NB4 (cell line): ENCODE data around the gene SULT1C3.

ENCODE experiments used
- DNase-seq: peaks from one replicate; pipeline ENCODE4 v3.0.0; 2010; ENCODE audit warnings: low read depth
- H3K4me3 ChIP-seq: one replicate; pipeline ENCODE4 v1.5.1; 2011; ENCODE audit warnings: mild to moderate bottlenecking, low read depth, low read length, moderate library complexity
- MYC ChIP-seq: IDR thresholded peaks from 2 replicates; pipeline ENCODE4 v1.6.1; 2011; ENCODE audit warnings: low read depth, low read length
- POLR2A ChIP-seq: IDR thresholded peaks from 2 replicates; pipeline ENCODE4 v1.6.1; 2011; ENCODE audit warnings: mild to moderate bottlenecking; ENCODE audit not compliant: insufficient read length; ENCODE audit errors: extremely low read depth
- TF ChIP-seq, protein P1 (sequence below): IDR thresholded peaks from 2 replicates; pipeline ENCODE4 v1.6.1; 2011; ENCODE audit warnings: low read depth, low read length
- TF ChIP-seq, protein P2 (sequence below): IDR thresholded peaks from one replicate; pipeline ENCODE4 v1.5.1; 2012; ENCODE audit warnings: low read depth, low read length

Gene SULT1C3

GRCh38 chr2:108297436-108298141 lies 57.8 kb downstream of the SULT1C3 start:
- TF ChIP-seq POLR2A: no peak
- TF ChIP-seq, protein P1, sequence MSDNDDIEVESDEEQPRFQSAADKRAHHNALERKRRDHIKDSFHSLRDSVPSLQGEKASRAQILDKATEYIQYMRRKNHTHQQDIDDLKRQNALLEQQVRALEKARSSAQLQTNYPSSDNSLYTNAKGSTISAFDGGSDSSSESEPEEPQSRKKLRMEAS: no peak
- no peak for TF ChIP-seq MYC
- TF ChIP-seq, protein P2, sequence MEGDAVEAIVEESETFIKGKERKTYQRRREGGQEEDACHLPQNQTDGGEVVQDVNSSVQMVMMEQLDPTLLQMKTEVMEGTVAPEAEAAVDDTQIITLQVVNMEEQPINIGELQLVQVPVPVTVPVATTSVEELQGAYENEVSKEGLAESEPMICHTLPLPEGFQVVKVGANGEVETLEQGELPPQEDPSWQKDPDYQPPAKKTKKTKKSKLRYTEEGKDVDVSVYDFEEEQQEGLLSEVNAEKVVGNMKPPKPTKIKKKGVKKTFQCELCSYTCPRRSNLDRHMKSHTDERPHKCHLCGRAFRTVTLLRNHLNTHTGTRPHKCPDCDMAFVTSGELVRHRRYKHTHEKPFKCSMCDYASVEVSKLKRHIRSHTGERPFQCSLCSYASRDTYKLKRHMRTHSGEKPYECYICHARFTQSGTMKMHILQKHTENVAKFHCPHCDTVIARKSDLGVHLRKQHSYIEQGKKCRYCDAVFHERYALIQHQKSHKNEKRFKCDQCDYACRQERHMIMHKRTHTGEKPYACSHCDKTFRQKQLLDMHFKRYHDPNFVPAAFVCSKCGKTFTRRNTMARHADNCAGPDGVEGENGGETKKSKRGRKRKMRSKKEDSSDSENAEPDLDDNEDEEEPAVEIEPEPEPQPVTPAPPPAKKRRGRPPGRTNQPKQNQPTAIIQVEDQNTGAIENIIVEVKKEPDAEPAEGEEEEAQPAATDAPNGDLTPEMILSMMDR: no peak
- H3K4me3 ChIP-seq: no peak overlapping the region
- no peak for DNase-seq

GRCh38 chr2:108301558-108301957 lies 61.8 kb downstream of the SULT1C3 start:
- H3K4me3 ChIP-seq: no peak overlapping the region
- no peak for DNase-seq
- TF ChIP-seq, protein P2: no peak
- no peak for TF ChIP-seq POLR2A
- no peak for TF ChIP-seq MYC
- TF ChIP-seq, protein P1: no peak

DNA sequence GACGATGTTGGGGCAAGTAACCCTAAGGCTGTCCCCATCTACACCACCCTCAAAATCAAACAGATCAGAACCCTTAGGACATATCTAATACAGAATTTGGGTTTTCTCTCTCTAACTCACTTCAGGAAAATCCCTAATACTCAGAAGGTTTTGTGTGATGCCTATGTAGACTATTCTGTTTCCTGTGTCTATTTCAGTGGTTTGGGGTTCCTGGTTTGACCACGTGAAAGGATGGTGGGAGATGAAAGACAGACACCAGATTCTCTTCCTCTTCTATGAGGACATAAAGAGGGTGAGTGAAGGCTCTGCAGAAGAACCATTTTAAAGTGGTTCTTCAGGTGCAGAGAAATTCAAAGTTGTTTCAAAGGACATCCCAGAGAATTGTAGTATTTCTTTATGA lies 65.2 kb downstream of the SULT1C3 start:
- DNase-seq: no peak
- no peak overlapping the region for H3K4me3 ChIP-seq
- TF ChIP-seq MYC: no peak

DNA sequence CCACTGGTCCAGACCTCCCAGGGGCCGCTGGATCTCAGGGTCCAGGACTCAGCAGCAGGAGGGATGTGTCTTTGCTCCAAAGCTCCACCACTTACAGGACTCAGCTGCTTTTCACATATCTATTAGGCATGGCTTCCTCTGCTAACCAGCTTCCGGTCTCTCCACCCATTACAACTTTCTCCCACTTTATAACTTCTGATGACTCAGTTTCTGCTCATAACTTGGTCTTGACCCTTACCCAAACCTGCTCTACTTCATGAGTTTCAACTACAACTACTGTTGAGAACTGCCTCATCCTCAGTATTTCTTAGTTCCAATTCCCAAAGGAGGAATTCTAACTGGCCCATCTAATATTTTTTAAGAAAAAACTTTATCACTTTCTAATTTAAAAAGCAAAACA lies 66.1 kb downstream of the SULT1C3 start:
- TF ChIP-seq, protein P1: no peak
- no peak for TF ChIP-seq MYC
- TF ChIP-seq, protein P2: no peak
- TF ChIP-seq POLR2A: no peak
- no peak overlapping the region for H3K4me3 ChIP-seq
- no peak for DNase-seq

DNA sequence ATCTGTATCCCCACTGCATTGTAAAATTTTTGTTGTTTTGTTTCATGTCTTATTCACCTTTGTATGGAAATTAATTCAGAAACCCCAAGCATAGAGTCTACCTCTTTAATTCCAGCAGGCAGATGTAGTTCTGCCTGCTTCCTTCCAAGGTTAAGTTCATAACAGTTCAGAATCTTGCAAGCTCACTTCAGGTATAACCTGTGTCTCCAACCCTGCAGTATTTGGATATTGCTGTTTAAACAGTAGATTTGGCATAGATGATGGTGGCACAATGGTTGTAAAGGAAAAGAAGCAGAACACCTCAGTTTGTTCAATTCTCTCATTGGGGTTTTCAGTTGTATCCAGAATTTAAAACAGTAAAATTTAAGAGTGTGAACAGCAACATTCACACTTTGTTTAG lies 70.1 kb downstream of the SULT1C3 start:
- TF ChIP-seq MYC (no peak), POLR2A (no peak)
- TF ChIP-seq, protein P1: no peak
- TF ChIP-seq, protein P2: no peak
- H3K4me3 ChIP-seq: no peak overlapping the region
- DNase-seq: no peak
